ENCODE results near the gene ARMC2.
A peak's percentile ranks its signal among the peaks of the same experiment; 100 is the strongest.
"Not testable (repeated sequence)": the region's sequence is repeated elsewhere in the genome, so short reads cannot be mapped to it uniquely, and the experiment has no call there.

Gene ARMC2

DNA sequence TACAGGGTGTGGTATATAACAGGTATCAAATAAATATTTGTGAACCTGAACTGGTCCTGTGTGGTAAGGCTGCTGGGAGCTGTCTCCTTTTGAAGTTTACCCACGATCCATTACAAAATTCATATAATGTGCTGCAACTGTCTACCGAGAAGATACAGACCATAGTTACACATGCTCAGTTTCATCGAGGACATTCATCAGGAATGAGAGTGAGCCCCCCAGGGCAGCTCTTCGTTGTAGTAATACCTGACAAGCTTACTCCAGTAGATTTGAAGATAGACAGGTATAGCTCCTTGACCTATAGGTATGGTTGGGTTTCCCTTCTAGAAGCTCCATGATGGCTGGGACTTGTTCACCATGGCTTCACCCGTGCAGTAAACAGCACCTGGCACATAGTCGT is 25.7 kb downstream of the ARMC2 start:
- no peak for DNase-seq

DNA sequence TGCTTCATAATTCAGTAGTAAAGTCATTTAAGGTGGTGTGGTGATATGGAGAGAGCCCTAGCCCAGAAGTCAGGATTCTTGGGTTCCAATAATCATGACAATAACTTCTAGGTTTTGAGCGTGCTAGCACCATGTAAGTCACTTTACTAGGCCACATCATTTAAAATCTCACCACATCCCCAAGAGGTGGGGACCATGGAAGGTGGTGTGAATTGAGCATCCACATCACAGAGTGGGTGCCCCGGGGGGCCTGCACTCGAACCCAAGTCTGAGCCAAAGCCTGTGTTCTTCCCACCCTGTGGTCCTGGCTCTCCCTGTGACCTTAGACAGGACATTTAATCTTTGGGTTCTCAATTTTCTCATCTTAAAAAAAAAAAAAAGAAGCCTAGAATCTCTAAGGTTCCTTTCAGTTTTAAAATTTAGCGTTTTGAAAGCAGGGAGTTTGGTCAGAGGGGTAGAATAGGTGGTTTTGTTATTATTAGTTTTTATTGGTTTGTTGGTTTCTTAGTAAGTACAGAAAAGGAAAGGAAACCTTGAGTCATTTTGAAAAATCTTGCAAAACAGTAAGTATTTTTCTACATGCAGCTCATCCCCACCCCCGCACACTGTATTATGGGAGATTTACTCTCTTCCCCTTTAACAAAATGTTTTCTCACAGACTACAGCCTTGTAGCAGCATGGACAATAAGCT is 26.4 kb downstream of the ARMC2 start:
- peak; percentile 33 for DNase-seq

DNA sequence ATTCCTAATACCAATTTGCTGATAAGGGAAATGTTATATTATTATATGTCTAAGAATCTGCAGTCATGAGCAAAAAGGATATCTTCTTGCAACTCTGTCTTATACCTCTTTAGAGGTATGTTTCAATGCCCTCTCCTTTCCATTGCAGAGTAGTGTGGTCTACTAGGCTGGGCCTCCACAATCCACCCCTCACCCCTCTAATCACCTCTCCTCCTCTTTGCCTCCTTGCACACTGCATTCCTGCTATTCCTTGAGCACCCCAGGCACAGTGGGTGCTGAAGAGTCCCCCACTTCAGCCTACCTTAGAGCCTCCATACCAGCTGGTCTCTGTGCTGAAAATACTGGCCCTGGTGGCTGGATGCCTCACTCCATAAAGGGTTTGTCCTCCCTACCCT is 26.9 kb downstream of the ARMC2 start:
- no peak for DNase-seq

DNA sequence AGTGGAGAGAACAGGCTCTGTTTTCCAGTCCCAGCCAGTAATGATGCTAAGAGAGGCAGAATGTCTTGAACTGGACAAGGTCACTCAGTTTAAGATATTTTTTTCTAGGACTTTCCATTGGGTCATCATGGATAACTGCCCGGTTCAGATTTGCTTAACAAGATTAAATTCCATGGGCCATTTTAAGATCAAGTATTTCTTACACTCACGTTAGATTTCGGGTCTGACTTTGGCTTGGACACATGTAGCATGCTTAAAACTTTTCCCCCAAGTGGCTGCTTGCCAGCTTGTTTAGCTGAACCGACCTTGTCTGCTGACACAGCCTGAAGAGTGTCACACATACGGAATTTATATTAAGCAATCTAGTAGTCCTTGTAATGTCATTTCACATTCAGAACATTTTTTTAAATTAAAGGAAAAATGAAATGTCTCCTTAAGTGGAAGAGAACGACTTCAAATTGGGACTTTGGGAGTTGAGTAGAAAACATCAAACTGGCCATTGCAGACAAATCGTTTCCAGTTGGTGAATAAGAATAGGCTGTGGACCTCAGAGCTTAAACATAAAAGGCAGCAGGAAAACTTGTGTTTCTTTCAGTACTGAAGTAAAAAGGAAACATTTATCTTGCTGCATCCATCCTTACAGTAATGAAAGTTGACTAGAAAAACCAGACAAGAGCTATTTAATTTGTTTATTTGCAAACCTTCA is 29.0 kb downstream of the ARMC2 start:
- DNase-seq = no peak

DNA sequence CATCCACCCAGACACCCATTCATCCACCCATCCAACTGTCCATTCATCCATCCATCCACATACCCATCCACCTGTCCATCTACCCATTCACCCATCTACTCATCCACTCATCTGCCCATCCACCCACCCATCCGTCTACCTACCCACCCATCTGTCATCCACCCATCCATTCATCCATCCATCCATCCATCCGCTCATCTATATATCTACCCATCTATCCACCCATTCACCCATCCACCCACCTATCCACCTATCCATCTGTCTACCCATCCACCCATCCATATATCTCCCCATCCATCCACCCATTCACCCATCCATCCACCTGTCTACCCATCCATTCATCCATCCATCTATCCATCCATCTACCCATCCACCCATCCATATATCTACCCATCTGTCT is 30.7 kb downstream of the ARMC2 start:
- no peak for DNase-seq

DNA sequence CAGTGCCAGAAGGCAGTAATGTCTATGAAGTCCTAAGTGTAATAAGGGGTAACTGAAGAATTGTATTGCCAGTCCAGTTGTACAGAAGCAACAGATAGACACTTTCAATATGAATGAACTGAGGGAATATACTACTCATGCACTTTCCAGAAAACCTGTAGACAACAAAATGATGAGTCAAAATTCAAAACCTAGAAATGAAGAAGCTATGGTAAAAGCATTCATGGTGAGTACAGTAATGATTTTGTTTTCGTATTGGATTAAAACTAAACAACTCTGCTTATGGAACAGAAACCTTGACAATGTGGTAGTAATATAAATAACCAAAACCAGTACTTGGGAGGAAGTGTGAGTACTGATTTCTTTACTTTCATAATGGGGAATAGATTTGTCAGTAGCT is 35.0 kb downstream of the ARMC2 start:
- DNase-seq = no peak

DNA sequence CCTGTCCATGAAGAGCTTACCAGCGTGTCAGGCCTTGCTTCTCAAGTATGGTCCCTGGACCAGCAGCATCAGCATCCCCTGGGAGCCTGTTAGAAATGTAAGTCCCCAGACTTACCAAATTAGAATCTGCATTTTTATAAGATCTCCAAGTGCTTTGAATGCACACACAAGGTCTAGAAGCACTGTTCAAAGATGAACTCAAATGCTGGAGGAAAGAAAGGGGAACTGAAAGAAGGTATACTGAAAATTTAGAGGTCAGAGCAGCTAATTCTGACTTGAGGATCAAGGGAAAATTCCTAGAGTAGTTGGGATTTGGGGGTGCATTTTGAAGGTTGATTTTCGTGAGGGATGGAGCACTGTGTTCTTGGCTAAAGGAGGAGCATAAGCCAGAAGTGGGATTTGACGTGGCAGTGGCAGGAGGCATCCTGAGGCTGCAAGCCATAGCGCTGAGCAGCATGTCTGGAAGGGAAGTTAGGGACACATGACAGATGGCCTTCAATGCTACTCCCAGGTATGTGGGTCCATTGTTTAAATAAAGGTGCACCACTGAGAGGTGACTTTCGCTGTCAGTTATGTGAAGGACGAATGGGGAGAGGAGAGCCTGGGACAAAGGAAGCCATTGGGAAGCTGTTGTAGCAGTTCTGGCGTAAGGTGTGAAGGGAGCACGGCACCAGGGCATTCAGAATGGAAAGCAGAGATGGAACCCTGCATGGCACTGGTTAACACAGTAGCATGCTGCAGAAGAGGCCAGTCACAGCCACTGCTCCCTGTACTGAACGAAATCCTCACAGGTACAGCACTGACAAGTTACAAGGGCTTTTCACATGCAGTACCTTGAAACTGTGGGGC is 36.2 kb downstream of the ARMC2 start:
- DNase-seq = no peak

DNA sequence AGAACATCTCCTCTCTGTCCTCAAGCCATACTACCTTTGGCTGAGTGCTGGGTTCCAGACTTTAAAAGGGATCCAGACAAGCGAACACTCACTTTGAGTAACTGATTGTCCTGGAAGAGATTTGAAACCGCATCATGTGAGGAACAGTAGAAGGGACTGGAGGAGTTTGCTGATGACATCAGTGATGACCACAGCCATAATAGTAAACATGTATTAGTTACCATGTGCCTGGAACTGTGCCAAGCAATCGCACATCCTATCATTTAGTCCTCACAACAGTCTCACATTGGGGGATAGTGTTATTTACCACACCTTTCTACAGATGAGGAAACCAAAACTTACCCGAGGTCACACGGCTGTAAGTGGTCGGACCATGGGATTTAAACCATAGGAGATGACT is 39.8 kb downstream of the ARMC2 start:
- no peak for DNase-seq

DNA sequence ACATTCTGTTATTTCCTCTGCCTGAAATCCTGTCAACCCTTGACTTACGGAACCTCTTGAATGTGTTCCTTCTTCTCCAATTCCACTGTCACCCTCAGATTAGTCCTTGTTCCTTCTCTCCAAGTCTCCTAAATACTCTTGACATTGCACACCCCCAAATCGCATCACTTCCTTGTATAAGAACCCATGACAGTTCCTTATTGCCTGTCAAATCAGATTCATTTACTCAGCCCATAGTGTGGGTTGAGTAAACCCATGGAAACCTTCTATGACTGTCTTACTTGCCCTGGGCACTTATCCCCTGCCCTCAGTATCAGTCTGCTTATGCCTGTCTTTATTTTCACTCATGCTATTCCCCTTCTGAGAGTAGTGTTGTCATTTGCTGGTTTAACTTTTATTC is 40.5 kb downstream of the ARMC2 start:
- DNase-seq = no peak

DNA sequence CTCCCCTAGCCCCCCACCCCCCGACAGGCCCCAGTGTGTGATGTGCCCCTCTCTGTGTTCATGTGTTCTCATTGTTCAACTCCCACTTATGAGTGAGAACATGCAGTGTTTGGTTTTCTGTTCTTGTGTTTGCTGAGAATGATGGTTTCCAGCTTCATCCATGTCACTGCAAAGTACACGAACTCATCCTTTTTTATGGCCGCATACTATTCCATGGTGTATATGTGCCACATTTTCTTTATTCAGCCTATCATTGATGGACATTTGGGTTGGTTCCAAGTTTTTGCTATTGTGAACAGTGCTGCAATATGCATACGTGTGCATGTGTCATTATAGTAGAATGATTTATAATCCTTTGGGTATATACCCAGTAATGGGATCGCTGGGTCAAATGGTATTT is 42.7 kb downstream of the ARMC2 start:
- not testable (repeated sequence) for DNase-seq

DNA sequence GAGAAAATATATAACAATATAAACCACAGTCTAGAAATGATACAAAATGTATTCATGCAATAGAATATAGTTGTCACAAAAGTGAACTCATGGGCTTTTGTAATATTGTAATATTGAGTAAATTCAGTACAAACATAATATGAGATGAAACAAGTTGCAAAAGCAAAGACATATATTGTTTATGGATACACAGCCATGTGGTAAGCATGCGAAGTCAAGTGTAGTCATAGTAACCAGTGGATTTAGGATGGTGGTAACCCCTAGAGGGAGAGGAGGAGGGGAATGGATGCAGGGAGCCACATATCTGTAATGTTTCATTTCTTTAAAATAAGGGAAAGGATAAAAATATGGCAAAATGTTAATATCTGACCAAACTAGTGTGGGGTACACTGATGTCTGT is 47.3 kb downstream of the ARMC2 start:
- no peak for DNase-seq

DNA sequence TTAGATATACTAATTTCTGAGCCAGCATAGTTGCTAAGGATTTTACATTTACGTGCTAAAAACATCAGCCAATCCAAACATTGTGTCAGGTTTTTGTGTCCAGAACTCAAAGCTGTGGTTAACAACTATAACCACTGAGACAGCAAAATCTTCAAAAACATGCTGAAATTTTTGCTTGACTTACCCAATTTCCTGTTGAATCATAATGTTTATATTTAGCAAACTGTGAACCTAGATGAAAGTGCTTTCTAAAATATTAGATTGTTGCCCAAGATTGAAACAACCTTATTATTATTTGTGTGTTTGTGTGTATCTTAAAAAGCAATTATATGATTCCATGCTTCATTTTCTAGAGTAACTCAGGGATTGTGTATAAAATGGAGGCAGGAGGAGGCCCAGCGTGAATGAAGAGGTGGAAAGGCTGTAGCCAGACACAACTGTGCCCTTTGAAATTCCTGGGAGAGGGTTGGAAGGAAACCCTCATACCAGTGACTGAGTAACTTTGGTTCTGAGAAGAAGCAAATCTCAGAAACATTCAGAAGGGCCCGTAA is 48.0 kb downstream of the ARMC2 start:
- DNase-seq = no peak

DNA sequence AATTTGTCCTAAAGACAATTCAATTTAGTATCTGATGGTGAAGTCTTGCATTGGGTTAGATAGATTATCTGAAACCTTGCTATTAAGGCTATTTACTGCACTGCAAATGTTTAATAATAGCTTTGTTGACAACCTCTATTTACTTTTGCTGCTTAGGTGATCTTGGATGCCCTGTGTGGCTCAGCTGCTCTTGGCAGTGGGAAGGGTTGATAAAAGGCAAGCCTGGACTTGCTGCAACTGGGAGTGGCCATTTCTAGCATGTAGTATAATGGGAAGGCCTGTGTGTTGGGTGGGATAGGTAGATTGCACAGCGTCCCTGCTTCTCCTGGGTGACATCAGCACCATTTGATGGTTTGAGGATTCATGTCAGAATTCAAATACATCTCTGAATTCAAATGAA is 49.1 kb downstream of the ARMC2 start:
- DNase-seq = no peak

DNA sequence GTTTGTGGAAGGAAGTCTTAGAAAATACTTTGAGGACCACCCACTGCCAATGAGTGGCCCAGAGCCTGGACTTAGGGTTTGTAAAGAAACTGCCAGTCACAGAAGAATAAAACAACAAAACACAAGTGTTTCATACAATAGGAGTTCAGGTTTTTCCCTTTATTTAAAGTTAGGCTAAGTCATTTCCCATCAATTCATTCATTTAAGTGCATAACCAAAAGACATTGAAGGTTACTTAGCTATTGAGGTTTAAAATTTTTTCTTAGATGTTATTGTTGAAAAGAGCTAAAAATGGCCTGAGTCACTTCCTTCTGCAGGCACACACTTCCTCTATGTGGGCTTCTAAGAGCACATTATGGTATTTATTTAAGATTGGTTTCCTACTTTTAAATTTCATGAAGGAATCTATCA is 54.2 kb downstream of the ARMC2 start:
- no peak for DNase-seq

DNA sequence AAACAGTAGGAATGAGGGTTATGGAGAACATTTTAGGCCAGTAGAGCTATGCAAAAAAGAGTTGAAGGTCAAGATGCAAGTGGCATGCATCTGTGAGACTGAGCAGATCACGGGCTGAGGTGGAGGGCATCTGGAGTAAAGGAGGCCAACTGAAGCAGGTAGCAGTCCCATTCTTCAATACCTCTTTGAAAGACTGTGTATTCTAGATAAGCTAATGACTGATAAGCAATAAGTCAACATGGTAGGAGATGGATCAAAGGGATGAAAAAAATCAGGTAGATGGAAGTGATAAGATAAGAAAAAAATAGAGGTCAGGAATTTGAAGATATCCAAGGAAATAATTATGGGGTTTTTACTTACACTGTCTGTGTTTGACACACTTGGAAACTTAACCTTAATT is 55.6 kb downstream of the ARMC2 start:
- no peak for DNase-seq

DNA sequence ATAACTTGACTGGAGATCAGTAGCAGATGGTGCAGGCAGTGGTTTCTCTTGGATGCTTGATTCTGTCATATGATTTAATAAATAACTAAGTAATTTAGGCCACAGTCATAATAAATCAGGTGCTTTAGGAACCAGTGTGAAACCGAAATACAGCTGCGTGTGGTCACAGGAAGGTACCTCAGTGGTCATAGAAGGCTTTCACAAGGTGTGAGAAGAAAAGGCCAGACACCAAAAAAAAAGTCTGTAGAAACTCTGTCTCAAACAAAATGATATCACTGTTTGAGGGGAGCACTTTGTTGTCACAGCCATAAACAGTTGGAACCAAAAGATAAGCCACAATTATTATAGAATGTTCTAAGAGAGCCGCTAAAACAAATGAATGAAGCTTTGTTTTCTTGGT is 56.5 kb downstream of the ARMC2 start:
- DNase-seq = no peak

DNA sequence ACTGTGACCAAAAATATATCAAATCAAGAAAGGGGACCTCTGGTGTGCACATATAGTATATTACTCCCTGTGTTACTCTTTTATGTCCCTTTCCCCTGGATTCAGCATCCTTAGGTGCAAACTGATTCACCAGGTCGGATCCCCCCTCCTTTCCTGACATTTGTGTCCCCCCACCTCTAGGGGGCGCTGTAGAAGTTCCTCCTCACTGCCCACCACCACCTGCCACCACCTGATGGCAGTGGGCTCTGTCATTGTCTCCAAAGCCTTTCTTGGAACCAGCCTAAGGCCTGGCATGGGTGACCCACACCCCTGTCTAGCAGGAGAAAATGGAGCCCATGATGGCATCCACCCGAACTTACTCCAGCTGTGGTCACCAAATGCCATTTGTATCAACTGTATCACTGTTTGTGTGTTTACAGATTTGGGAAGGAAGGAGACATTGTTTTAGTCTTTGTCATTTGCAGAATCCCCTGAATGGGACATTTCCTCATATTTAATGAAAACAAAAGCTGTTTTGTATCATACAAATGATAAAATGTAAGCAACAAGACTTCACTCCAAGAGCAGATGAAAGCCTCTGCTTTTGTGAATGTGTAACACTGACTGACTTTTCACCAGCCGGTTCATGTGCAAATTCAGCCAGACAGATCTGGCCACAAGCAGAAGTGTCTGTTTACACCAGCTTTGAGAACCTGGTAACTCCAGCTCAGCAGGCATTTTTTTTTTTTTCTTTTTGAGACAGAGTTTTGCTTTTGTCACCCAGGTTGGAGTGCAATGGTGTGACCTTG is 66.2 kb downstream of the ARMC2 start:
- DNase-seq = peak; percentile 28

DNA sequence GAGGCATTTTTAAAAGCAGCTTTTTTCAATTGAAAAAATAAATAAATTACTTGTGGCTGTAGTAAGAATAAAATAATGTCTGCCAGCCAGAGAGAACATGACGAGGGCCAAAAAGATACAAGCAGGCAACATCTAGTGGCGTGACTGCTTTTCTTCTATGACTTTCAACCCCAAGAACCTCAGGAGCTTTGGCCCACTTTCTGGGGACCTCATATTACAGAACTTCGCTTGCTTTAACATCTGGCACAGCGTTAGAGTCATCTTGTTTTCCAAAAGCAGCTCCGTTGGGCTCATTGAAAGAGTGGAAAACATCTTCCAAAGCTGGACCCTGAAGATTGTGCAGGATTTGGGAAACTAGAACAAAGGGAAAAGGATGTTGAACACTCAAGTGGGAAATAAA is 67.0 kb downstream of the ARMC2 start:
- no peak for DNase-seq

DNA sequence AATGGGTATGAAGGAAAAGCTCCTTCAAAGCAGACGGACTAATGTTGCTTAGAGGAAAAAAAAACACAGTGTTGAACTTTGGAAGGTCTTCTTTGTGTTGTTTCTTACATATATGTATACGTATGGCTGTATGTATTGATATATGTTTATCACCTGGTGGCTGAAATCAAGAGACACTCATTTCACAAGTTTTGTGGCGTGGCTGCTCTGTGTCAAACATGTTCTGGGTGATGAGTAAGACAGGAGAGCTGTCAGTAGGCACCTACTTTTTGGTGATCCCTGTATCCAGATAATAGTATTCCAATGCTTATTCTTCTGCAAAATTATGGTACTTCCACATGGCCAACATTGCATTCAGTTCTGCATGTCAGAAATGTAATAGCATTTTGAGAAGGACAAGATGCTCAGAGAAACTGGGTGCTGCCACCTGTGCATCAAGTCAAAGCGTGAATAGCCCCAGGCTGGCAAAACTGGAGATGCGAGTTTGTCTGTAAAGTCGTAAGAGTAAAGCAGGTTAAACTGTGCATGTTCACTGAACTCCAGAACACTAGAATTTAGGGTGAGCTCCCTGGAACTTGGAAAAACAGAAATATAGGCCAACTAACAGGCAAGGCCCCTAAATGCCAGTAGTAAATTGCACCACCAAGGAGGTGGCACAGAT is 67.9 kb downstream of the ARMC2 start:
- no peak for DNase-seq

DNA sequence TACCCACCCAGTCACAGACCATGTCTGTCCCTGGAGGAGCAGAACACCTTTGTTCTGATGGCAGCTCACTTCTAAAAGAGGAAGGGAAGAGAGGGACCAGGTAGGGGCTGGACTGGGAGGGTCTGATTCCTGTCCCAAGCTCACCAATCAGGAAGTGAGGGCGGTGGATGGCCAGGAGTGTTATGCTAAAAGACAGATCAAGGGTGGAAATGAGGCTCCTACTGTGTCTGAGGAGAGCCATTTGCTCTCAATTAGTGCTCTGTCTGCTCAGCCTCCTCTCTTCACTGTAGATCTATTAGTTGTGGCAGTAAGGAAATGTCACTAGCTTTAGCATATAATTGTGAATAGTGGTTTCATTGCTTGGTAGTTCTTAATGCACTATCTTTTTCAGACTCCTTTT is 72.5 kb downstream of the ARMC2 start:
- no peak for DNase-seq

DNA sequence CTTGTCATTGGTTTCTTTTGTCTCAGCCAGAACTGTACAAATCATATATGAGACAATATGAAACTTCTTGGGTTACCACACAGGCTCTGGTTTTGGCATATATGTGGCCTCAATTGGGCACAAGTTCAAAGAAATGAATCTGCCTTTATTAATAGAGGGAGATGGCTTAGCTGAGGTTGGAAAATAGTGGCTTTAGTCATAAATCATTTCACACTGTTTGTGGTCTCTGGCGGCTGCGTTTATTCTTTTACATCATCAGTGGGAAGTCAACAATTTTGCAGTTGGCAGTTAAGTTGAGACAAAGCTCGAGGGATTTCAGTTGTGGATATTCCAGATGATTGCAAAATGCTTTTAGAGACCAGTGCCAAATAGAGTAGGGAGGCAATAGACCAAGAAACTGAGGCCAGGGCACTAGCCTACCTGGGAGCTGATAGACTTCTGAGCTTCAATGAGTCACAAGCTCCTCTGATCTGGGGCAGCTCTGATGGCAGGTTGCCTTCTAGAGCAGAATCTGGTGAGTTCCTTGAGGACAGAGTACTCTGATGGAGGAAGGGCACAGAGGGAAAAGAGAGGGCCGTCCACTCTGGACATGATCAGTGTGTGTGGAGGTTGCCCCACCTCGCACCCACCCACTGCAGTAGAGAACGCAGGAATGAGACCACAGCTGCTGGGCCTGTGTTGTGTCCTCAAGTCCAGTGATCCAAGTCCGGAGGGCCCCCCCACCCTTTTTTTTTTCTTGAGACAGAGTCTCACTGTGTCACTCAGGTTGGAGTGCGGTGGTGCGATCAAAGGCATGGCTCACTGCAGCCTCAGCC is 73.5 kb downstream of the ARMC2 start:
- DNase-seq = no peak

Data from activated CD8-positive, alpha-beta memory T cell treated with anti-CD3 and anti-CD28 coated beads, Interleukin-2, amount 50 U/mL, for 4 hours (primary cell).